ENCODE measurements around the gene TMPRSS13.

TMPRSS13 gene

DNA sequence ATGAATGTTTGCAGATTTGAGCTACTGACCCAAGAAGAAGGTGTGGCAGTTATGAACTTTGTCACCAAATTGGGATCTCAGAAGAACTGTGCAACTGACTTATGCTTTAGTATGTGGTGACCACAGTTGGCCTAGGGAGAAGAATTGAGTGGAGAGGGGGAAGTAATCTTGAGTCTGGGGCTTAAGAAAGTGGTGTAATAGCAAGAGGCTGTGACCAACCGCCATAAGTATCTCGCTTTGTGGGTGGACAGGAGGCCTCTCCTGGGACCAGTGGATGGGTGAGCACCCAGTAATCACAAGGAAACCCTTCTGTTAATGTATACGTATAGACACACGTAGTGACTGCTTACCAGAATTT is 44.3 kb upstream of the TMPRSS13 start (continued):
- TF ChIP-seq, protein P1, sequence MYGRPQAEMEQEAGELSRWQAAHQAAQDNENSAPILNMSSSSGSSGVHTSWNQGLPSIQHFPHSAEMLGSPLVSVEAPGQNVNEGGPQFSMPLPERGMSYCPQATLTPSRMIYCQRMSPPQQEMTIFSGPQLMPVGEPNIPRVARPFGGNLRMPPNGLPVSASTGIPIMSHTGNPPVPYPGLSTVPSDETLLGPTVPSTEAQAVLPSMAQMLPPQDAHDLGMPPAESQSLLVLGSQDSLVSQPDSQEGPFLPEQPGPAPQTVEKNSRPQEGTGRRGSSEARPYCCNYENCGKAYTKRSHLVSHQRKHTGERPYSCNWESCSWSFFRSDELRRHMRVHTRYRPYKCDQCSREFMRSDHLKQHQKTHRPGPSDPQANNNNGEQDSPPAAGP (tag by site-specific recombination; IDR thresholded peaks at IDR 0.05), result no peak
- TF ChIP-seq ZNF18 (tag by site-specific recombination; IDR thresholded peaks at IDR 0.05) (no peak), KLF9 (tag by site-specific recombination; IDR thresholded peaks at IDR 0.05; ENCODE audit: low read depth) (no peak), SCRT1 (tag by site-specific recombination; IDR thresholded peaks at IDR 0.05; ENCODE audit: borderline replicate concordance) (no peak), WT1 (tag by site-specific recombination; IDR thresholded peaks at IDR 0.05) (no peak)

DNA sequence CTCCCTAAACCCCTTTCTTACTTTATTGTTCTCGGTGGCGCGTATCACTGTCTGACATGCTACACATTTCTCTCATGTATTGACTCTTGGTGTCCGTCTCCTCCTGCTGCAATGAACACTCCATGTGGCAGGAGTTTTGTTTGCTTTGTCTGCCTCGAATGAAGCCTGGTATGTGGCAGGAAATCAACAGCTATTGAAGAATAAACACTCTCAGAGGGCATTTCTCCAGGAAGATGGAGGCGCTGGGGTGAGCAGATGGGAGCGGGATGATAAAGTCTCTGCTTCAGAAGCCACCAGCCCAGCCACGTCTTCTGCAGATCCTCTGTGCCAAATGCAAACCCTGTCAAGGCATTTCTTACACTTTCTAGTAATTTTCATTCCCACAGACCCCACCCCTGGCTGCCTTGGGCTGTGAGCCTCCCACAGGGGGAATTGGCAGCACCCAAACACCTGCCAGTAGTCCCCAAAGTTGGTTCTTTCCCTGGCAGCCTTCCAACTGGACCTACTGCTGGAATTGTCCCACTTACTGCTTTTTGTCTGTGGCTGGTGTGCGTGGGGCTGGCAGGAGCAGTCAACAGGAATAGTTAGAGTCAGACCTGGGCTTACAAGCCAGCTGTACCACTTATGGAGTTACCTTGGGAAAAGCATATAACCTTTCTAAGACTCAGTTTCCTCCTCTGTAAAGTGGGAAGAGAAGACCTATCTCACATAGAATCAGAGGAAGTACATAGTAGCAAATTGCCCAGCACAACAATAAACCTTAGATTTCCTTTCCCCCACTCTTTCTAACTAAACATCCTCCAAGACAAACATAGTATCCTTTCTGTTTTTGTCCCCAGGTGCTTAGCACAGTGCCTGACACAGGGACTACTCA is 43.7 kb upstream of the TMPRSS13 start:
- no peak overlapping the region for H3K27ac ChIP-seq (ENCODE audit: extremely low read depth, low read depth, low read length)
- no peaks in the 10 kb centered on the region for H3K4me1 ChIP-seq (ENCODE audit: control insufficient read depth, insufficient read depth, low read length)
- TF ChIP-seq ZNF175 (tag by site-specific recombination; IDR thresholded peaks at IDR 0.05), result no peak
- TF ChIP-seq SP7 (tag by site-specific recombination; IDR thresholded peaks at IDR 0.05), result no peak
- TF ChIP-seq ZNF501 (tag by site-specific recombination; IDR thresholded peaks at IDR 0.05), result no peak
- TF ChIP-seq, protein P2, sequence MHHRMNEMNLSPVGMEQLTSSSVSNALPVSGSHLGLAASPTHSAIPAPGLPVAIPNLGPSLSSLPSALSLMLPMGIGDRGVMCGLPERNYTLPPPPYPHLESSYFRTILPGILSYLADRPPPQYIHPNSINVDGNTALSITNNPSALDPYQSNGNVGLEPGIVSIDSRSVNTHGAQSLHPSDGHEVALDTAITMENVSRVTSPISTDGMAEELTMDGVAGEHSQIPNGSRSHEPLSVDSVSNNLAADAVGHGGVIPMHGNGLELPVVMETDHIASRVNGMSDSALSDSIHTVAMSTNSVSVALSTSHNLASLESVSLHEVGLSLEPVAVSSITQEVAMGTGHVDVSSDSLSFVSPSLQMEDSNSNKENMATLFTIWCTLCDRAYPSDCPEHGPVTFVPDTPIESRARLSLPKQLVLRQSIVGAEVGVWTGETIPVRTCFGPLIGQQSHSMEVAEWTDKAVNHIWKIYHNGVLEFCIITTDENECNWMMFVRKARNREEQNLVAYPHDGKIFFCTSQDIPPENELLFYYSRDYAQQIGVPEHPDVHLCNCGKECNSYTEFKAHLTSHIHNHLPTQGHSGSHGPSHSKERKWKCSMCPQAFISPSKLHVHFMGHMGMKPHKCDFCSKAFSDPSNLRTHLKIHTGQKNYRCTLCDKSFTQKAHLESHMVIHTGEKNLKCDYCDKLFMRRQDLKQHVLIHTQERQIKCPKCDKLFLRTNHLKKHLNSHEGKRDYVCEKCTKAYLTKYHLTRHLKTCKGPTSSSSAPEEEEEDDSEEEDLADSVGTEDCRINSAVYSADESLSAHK (tag by site-specific recombination; IDR thresholded peaks at IDR 0.05), result no peak
- TF ChIP-seq ZNF16 (tag by site-specific recombination; IDR thresholded peaks at IDR 0.05; ENCODE audit: low read depth), result no peak
- no peak overlapping the region for H3K4me3 ChIP-seq (ENCODE audit: low read depth, low read length)
- CTCF ChIA-PET, result interaction anchor here (0.7 to 1.2 kb wide), 3 partner anchors 26 to 164 kb away, joined by 3 to 4 read pairs (median 3); no protein-coding TSS in a partner anchor
- POLR2A ChIA-PET, result no interaction called here
- H3K9me3 ChIP-seq (ENCODE audit: control insufficient read depth, insufficient read depth, low read depth, low read length), result no peaks in the 10 kb centered on the region
- no peaks in the 10 kb centered on the region for H3K36me3 ChIP-seq (ENCODE audit: control insufficient read depth in 2 of 2, insufficient read depth in 1 of 2, low read length in 2 of 2)

DNA sequence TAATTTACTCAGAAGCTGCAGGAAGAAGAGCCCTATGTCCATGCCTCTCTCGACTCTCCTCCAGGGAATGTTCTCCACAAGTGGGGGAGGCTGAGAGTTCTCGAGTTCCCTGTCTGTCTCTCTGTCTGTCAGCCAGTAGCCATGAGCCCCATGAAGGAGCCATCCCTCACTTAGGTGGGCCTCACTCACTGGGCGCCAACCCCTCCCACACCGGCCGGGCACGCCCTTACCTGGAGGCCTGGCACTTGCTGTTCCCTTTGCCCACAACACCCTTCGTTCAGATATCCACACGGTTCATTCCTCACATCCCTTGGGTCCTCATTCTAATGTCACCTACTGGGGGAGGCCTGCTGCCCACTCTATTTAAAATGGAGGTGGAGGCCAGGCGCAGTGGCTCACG is 42.8 kb upstream of the TMPRSS13 start:
- H3K36me3 ChIP-seq (ENCODE audit: control insufficient read depth in 2 of 2, insufficient read depth in 1 of 2, low read length in 2 of 2), result no peaks in the 10 kb centered on the region
- TF ChIP-seq GLIS1 (tag by site-specific recombination; IDR thresholded peaks at IDR 0.05), result no peak
- no peak for TF ChIP-seq ZNF112 (tag by site-specific recombination; IDR thresholded peaks at IDR 0.05)
- no peak for TF ChIP-seq ZBTB7A (tag by site-specific recombination; IDR thresholded peaks at IDR 0.05; ENCODE audit: low read depth)
- TF ChIP-seq, protein P3, sequence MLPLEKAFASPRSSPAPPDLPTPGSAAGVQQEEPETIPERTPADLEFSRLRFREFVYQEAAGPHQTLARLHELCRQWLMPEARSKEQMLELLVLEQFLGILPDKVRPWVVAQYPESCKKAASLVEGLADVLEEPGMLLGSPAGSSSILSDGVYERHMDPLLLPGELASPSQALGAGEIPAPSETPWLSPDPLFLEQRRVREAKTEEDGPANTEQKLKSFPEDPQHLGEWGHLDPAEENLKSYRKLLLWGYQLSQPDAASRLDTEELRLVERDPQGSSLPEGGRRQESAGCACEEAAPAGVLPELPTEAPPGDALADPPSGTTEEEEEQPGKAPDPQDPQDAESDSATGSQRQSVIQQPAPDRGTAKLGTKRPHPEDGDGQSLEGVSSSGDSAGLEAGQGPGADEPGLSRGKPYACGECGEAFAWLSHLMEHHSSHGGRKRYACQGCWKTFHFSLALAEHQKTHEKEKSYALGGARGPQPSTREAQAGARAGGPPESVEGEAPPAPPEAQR (tag by site-specific recombination; IDR thresholded peaks at IDR 0.05), result no peak
- no peak for TF ChIP-seq ZNF155 (tag by site-specific recombination; IDR thresholded peaks at IDR 0.05)
- TF ChIP-seq HIC1 (tag by site-specific recombination; IDR thresholded peaks at IDR 0.05), result no peak
- TF ChIP-seq ZNF529 (tag by site-specific recombination; IDR thresholded peaks at IDR 0.05; ENCODE audit: insufficient replicate concordance), result no peak
- no peak for TF ChIP-seq FEZF1 (tag by site-specific recombination; IDR thresholded peaks at IDR 0.05)
- no peak for TF ChIP-seq ZNF366 (tag by site-specific recombination; conservative IDR thresholded peaks at IDR 0.05)
- H3K27ac ChIP-seq (ENCODE audit: extremely low read depth, low read depth, low read length), result no peak overlapping the region
- H3K4me1 ChIP-seq (ENCODE audit: control insufficient read depth, insufficient read depth, low read length), result no peaks in the 10 kb centered on the region
- no peaks in the 10 kb centered on the region for H3K9me3 ChIP-seq (ENCODE audit: control insufficient read depth, insufficient read depth, low read depth, low read length)
- POLR2A ChIA-PET, result no interaction called here
- CTCF ChIA-PET, result no interaction called here
- no peak overlapping the region for H3K4me3 ChIP-seq (ENCODE audit: low read depth, low read length)

Data from HEK293 (cell line).